K562 (cell line): ENCODE data around the gene PTCH1. TPM values are rescaled to one million over a fixed set of nuclear protein-coding genes. Genes with fewer than 3 reads are reported as not detected.

Source experiments
- LARP7 ChIP-seq: fragments of 450-650 bp; IDR thresholded peaks from 2 replicates; pipeline ENCODE4 v1.6.1; 2016
- POU5F1 ChIP-seq: fragments of 150-350 bp; IDR thresholded peaks from 2 replicates; pipeline ENCODE4 v1.6.1; 2014; ENCODE audit warnings: borderline replicate concordance, low read length, low read depth, mild to moderate bottlenecking; ENCODE audit not compliant: partially characterized antibody
- RREB1 ChIP-seq: fragments of 250-450 bp; sonication (Bioruptor Pico); IDR thresholded peaks from 2 replicates; pipeline ENCODE4 v1.4.0; 2020
- SMARCA5 ChIP-seq: fragments of 450-650 bp; IDR thresholded peaks from 2 replicates; pipeline ENCODE4 v1.6.1; 2016
- TAF7 ChIP-seq: fragments of 450-650 bp; IDR thresholded peaks from 2 replicates; pipeline ENCODE4 v1.6.1; 2016; ENCODE audit warnings: missing genetic modification characterization, missing compliant biosample characterization
- TAL1 ChIP-seq: fragments of 450-650 bp; IDR thresholded peaks from 2 replicates; pipeline ENCODE4 v1.6.1; 2016; ENCODE audit warnings: mild to moderate bottlenecking
- ZNF277 ChIP-seq: fragments of 250-450 bp; sonication (Bioruptor Pico); IDR thresholded peaks from 2 replicates; pipeline ENCODE4 v1.8.0; 2022; ENCODE audit warnings: inconsistent platforms, mild to moderate bottlenecking, moderate library complexity, borderline replicate concordance
- ZNF407 ChIP-seq: fragments of 450-650 bp; IDR thresholded peaks from 2 replicates; pipeline ENCODE4 v1.6.1; 2016; ENCODE audit warnings: low read depth
- ZNF644 ChIP-seq: fragments of 200-800 bp; sonication (Bioruptor generic); IDR thresholded peaks from 2 replicates; pipeline ENCODE4 v1.6.1; 2016; ENCODE audit warnings: low read depth, missing genetic modification characterization, missing compliant biosample characterization
- ZNF75A ChIP-seq: fragments of 450-650 bp; formaldehyde crosslinking; IDR thresholded peaks from 2 replicates; pipeline ENCODE4 v1.4.0; 2020; ENCODE audit warnings: mild to moderate bottlenecking
- polyA plus RNA-seq, 8 experiments: library from polyadenylated mRNA; depleted of rRNA in 4 of 8; stranded (reverse) in 5 of 8; unstranded in 3 of 8; fragments of >200 nt; fragmentation: Nextera tagmentation in 2 of 8; fragmentation: Illumina TruSeq in 1 of 8; extraction: Ambion mirVana in 2 of 8; extraction: Trizol in 1 of 8; gene quantifications; 2 replicates each; pipeline versions ENCODE4 v1.2.1 to v1.2.3, GENCODE V29; 2011 to 2014; ENCODE audit warnings: inconsistent platforms in 1 of 8, missing spikeins in 1 of 8
- total RNA-seq, 7 experiments: library from RNA; depleted of rRNA in 6 of 7; stranded (reverse); fragments of >200 nt in 6 of 7; fragmentation: Illumina TruSeq in 2 of 7; extraction: Trizol in 2 of 7; gene quantifications; 2 replicates each; pipeline versions ENCODE4 v1.2.1 to v1.2.3, GENCODE V29; 2011 to 2021; ENCODE audit warnings: low replicate concordance in 1 of 7

The PTCH1 gene
- total and polyA plus RNA-seq, 9 of the 15 experiments (the other 6 are each of a cell fraction or from before 2014, with no cell fraction given), result 0.70 to 9.9 (median 3.8) TPM

- TF ChIP-seq LARP7 (no peak), ZNF407 (no peak), RREB1 (CRISPR knock-in tag) (no peak), ZNF277 (CRISPR knock-in tag) (no peak), POU5F1 (no peak), ZNF644 (no peak), SMARCA5 (no peak), TAF7 (no peak; the same call in 1 of the 2 replicates), TAL1 (no peak), ZNF75A (CRISPR knock-in tag) (no peak)
Observed at GRCh38 chr9:95505717-95506427, 10.9 kb downstream of the PTCH1 start (continued).
